Right hindlimb (tissue), 1 donor: ENCODE results near the gene CSTF2.
"Not testable (repeated sequence)": the region's sequence is repeated elsewhere in the genome, so short reads cannot be mapped to it uniquely, and the experiment has no call there.

Experiments
- DNase-seq: peaks from one replicate; pipeline ENCODE4 v3.0.0-alpha.2; 2018

Gene CSTF2

GRCh38 chrX:100819837-100820666 is at the start of gene CSTF2:
TSS of gene CSTF2 (plus strand) at chrX:100820391. CDS start at chrX:100820417, 26 bp downstream.
- peak; percentile 89 for DNase-seq

- DNase-seq, result not testable (repeated sequence)
Measured at GRCh38 chrX:100796371-100796770, 23.8 kb upstream of the CSTF2 start.

- no peak for DNase-seq
Measured at GRCh38 chrX:100797359-100797758, 22.8 kb upstream of the CSTF2 start.

- no peak for DNase-seq
Measured at GRCh38 chrX:100798484-100799214, 21.5 kb upstream of the CSTF2 start.

GRCh38 chrX:100802843-100803242 is 17.3 kb upstream of the CSTF2 start:
- no peak for DNase-seq

GRCh38 chrX:100804780-100805179 is 15.4 kb upstream of the CSTF2 start:
- no peak for DNase-seq

GRCh38 chrX:100808265-100808664 is 11.9 kb upstream of the CSTF2 start:
- DNase-seq, result not testable (repeated sequence)

- DNase-seq, result no peak
Measured at GRCh38 chrX:100812216-100813158, 7.7 kb upstream of the CSTF2 start.

- no peak for DNase-seq
Measured at GRCh38 chrX:100817340-100817739, 2.9 kb upstream of the CSTF2 start.

GRCh38 chrX:100819534-100819836 is 706 bp upstream of the CSTF2 start:
- no peak for DNase-seq

- no peak for DNase-seq
Measured at GRCh38 chrX:100829730-100830129, 9.5 kb downstream of the CSTF2 start.

GRCh38 chrX:100830143-100830542 is 10.0 kb downstream of the CSTF2 start:
- no peak for DNase-seq

GRCh38 chrX:100830547-100830946 is 10.4 kb downstream of the CSTF2 start:
- DNase-seq, result no peak

- no peak for DNase-seq
Measured at GRCh38 chrX:100831219-100831946, 11.2 kb downstream of the CSTF2 start.

GRCh38 chrX:100850317-100850716 is 30.1 kb downstream of the CSTF2 start:
- no peak for DNase-seq

GRCh38 chrX:100852810-100853209 is 32.6 kb downstream of the CSTF2 start:
- no peak for DNase-seq

GRCh38 chrX:100863326-100863864 is 43.2 kb downstream of the CSTF2 start:
- no peak for DNase-seq

- no peak for DNase-seq
Measured at GRCh38 chrX:100864657-100865391, 44.6 kb downstream of the CSTF2 start.

- DNase-seq, result no peak
Measured at GRCh38 chrX:100868273-100868672, 48.1 kb downstream of the CSTF2 start.

GRCh38 chrX:100870527-100870926 is 50.3 kb downstream of the CSTF2 start:
- no peak for DNase-seq
